ELR (cell line): Measurements from ENCODE around the gene PLXND1.

Source experiments
- DNase-seq: peaks from one replicate; pipeline ENCODE4 v3.0.0-alpha.2; 2015; ENCODE audit warnings: low read depth

PLXND1 gene

GRCh38 chr3:129561619-129562248 is 44.7 kb downstream of the PLXND1 start:
- no peak for DNase-seq

GRCh38 chr3:129560911-129561594 is 45.4 kb downstream of the PLXND1 start:
- DNase-seq, result peak; percentile 78

- DNase-seq, result peak; percentile 63
Measured at GRCh38 chr3:129560269-129560787, 46.1 kb downstream of the PLXND1 start.

GRCh38 chr3:129559565-129560079 is 46.9 kb downstream of the PLXND1 start:
- DNase-seq, result no peak

- peak; percentile 87 for DNase-seq
Measured at GRCh38 chr3:129558772-129559564, 47.5 kb downstream of the PLXND1 start.

GRCh38 chr3:129558081-129558771 is 48.2 kb downstream of the PLXND1 start:
- peak; percentile 51 for DNase-seq

- DNase-seq, result no peak
Measured at GRCh38 chr3:129557548-129557894, 49.0 kb downstream of the PLXND1 start.

GRCh38 chr3:129556890-129557547 is 49.5 kb downstream of the PLXND1 start:
- no peak for DNase-seq

- no peak for DNase-seq
Measured at GRCh38 chr3:129556358-129556695, 50.1 kb downstream of the PLXND1 start.

GRCh38 chr3:129555616-129556357 is 50.7 kb downstream of the PLXND1 start:
- no peak for DNase-seq

- no peak for DNase-seq
Measured at GRCh38 chr3:129555153-129555550, 51.3 kb downstream of the PLXND1 start.

- DNase-seq, result no peak
Measured at GRCh38 chr3:129554356-129555152, 51.9 kb downstream of the PLXND1 start.

GRCh38 chr3:129553719-129554118 is 52.8 kb downstream of the PLXND1 start:
- no peak for DNase-seq

- DNase-seq, result no peak
Measured at GRCh38 chr3:129553171-129553570, 53.3 kb downstream of the PLXND1 start.

GRCh38 chr3:129552287-129553050 is 54.0 kb downstream of the PLXND1 start:
- DNase-seq, result no peak

- no peak for DNase-seq
Measured at GRCh38 chr3:129549805-129550204, 56.7 kb downstream of the PLXND1 start.

- peak; percentile 84 for DNase-seq
Measured at GRCh38 chr3:129549006-129549800, 57.3 kb downstream of the PLXND1 start.
